HG02870 (cell line): ENCODE measurements around the gene FAM118B.
A peak's percentile ranks its signal among the peaks of the same experiment; 100 is the strongest.
"Not testable (repeated sequence)": the region's sequence is repeated elsewhere in the genome, so short reads cannot be mapped to it uniquely, and the experiment has no call there.

Experiments used
- ATAC-seq: cut with Tn5 transposase; IDR thresholded peaks from one replicate; pipeline ENCODE4 v1.9.1; 2021; ENCODE audit warnings: mild to moderate bottlenecking, moderate library complexity; ENCODE audit not compliant: unreplicated experiment

The FAM118B gene

DNA sequence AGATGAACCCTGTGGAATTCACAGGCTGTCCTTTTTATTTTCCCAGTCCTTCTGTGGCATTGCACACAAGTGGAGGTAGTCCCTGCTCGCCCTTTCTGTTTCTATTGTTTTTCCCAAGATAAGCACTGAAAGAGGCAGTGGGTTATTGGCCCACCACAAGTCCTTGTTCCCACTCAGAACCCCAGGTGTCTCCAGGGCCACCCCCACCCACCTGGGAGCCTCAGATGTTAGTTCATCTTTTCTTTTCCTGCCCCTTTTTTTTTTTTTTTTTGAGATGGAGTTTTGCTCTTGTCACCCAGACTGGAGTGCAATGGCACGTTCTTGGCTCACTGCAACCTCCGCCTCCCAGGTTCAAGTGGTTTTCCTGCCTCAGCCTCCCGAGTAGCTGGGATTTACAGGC is 97.2 kb downstream of the FAM118B start:
- not testable (repeated sequence) for ATAC-seq

- ATAC-seq: no peak
Measured at GRCh38 chr11:126310200-126310991, 98.8 kb downstream of the FAM118B start.

GRCh38 chr11:126310992-126311310 is 99.4 kb downstream of the FAM118B start:
- no peak for ATAC-seq

DNA sequence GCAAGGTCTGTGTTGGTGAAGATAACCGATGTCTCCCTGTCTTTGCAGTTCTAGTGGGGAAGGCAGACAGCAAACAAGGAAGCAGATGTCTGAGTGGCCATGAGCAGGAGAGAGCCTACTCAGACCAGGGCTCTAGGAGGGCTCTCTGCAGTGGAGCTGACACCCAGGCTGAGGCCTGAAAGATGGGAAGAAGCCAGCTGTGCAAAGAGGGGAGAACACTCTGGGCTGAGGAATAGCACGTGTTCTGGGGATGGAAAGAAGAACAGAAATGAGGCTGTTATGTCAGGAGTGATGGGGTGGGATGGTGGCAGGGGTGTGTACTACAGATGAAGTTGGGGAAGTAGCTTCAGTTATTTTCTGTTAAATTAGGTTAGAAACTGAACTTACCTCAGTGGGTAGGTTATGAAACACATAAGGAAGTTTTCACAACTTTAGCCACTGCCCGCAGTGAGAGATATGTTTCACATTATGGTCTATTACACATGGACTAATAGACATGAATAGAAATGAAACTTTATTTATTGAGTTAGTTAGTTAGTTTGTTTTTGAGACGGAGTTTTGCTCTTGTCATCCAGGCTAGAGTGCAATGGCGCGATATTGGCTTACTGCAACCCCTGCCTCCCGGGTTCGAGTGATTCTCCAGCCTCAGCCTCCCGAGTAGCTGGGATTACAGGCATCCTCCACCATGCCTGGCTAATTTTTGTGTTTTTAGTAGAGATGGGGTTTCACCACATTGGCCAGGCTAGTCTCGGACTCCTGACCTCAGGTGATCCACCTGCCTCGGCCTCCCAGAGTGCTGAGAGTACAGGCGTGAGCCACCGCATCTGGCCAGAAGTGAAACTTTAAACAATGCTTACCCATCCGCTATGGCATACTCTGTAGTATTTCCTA is 100.1 kb downstream of the FAM118B start:
- ATAC-seq: peak; percentile 74
